ENCODE data around the gene KRTAP1-1.
"Not testable (repeated sequence)": the region's sequence is repeated elsewhere in the genome, so short reads cannot be mapped to it uniquely, and the experiment has no call there.

KRTAP1-1 gene

DNA sequence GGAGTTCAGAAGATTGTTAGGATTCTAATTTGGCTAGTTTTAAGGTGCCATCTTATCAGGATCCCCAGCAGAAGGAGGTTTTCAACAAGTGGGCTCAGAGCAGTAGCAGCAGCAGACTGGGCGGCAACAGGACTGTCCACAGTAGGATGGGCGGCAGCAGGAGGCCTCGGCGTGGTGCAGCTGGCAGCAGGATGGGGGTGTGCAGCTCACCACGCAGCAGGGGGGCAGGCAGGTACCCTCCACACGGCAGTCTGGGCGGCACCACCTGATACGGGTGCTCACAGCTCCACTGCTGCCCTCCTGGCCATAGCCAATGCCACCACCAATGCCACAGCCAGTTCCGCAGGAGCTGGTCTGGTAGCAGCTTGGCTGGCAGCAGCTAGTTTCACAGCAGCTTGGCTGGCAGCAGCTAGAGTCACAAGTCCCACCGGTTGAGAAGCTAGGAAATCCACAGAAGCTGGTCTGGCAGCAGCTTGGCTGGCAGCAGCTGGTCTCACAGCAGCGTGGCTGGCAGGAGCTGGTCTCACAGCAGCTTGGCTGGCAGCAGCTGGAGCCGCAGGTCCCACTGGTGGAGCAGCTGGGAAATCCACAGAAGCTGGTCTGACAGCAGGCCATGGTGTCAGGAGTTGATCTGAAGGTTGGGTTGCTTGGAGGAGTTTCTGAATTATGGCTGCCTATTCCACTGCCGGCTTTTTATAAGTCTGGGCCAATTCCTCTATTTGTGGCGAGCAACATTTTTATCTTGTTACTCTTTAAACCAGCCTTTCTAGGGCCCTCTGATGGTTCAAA lies at the start of gene KRTAP1-1:
Gene KRTAP1-1 (minus strand): TSS at position 668 of the 789 bp plus-strand sequence. CDS start 53 bp downstream, at position 615.
- FAIRE-seq = not testable (repeated sequence)

GRCh38 chr17:41088760-41089352 lies 47.6 kb upstream of the KRTAP1-1 start:
- FAIRE-seq = not testable (repeated sequence)

DNA sequence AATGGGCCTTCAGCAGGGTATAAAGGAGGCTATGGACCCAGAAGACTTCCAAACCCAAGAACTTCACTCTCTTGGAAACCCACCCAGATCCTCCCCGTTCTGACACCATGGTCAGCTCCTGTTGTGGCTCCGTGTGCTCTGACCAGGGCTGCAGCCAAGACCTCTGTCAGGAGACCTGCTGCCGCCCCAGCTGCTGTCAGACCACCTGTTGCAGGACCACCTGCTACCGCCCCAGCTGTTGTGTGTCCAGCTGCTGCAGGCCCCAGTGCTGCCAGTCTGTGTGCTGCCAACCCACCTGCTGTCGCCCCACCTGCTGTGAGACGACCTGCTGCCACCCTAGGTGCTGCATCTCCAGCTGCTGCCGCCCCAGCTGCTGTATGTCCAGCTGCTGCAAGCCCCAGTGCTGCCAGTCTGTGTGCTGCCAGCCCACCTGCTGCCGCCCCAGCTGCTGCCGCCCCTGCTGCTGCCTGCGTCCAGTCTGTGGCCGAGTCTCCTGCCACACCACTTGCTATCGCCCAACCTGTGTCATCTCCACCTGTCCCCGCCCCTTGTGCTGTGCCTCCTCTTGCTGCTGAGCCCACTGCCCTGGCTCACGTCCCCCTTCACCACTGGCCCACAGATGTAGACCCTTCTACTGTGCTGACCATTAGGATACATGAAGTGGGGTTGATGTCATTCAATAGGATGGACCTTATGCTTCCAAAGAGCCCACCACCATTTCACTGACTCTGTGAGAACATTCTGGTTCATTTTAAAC lies 43.0 kb upstream of the KRTAP1-1 start, which contains the start of gene KRTAP4-7:
Gene KRTAP4-7 (plus strand): TSS at position 51 of the 757 bp plus-strand sequence. CDS start 57 bp downstream, at position 108.
- FAIRE-seq = not testable (repeated sequence)

DNA sequence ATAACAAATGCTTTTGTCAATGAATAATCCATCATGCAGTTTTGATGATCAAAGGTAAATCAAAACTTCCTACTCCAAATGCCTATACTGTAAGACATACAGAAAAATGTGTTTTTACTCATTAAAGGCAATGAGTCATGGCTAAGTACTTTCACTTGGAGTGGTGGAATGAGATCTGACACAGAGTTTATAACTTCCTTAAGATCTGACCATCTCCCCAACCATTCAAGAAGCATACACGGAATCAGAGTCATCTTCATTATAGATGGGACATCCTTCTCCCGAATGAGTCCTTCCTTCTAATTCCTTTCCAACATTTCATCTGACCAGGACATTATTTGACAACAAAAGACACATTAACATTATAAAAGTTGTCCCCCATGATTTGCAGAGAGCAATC lies 42.2 kb upstream of the KRTAP1-1 start:
- FAIRE-seq = not testable (repeated sequence)

DNA sequence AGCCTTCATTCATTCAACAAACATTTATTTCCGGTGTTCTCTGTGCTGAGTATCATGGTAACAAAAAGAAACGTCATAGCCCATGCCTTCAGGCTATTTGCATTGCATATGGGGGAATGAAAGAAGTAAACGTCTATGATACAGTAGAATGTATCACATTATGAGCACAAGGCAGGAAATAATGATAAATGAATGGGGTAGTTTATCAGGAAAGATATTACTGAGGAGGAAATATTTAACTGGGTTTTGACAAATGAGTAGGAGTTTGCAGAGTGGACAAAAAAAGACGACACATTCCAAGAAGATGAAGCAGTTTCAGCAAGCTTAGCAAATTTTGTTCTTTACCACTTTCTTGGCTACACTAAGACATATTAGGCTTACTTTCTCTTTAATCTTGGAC lies 41.4 kb upstream of the KRTAP1-1 start:
- FAIRE-seq = no peak

DNA sequence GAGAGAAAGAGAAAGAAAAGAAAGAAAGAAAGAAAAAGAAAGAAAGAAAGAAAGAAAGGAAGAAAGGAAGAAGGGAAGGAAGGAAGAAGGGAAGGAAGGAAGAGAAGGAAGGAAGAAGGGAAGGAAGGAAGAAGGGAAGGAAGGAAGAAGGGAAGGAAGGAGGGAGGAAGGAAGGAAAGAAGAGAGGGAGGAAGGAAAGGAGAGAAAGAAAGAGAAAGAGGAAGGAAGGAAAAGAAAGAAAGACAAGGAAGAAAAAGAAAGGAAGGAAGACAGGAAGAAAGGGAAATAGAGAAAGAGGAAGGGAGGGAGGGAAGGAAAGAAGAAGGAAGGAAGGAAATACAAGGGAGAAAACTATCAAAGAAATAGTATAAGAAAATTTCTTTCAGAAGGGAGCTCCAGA lies 35.5 kb upstream of the KRTAP1-1 start:
- no peak for FAIRE-seq

- no peak for FAIRE-seq
Observed at GRCh38 chr17:41073676-41074075, 32.4 kb upstream of the KRTAP1-1 start.

DNA sequence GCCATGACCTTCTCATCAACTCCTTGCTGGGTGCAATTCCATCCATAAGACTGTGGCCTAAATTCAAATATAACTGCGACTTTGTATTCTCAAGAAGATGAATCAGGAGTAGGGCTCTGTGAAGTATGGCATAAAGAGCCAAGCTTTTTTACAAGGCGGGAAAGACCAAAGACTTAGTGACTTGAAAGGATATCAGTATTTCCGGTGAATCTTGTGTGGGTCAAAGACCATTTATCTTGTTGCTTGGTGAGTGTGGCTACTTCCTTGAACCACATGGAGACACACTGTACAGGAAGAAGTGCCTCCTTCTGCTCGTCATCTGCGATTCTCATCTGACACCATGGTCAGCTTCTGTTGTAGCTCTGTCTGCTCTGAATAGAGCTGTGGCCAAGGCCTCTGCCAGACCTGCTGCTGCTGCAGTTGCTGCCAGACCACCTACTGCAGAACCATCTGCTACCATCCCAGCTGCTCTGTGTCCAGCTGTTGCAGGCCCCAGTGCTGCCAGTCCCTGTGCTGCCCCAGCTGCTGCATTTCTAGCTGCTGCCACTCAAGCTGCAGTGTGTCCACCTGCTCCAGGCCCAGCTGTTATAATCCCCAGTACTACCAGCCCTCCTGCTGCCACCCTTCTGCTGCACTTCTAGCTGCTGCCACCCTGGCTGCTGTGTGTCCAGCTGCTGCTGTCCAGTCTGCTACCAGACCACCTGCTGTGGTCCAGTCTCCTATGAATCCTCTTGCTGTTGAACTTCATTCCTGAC lies 30.5 kb upstream of the KRTAP1-1 start:
- no peak for FAIRE-seq

- FAIRE-seq = no peak
Observed at GRCh38 chr17:41069031-41069430, 27.8 kb upstream of the KRTAP1-1 start.

DNA sequence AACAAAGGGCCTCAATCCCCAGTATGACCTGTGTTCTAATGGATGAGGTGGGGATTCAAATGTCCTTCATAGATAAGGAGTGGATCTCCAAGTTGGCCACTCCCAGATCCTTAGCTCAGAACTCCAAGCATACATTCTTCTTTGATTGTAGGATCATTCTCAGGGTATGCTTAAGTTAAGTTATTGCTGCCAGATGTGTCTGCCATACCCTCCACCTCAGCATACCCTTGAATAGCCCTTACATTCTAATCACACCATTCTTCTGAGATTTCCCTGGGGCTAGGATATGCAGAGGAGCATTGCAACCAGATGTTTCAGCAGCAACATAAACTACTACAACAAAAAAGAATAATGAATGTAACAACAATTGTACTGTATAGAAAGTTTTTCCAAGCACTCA lies 26.0 kb upstream of the KRTAP1-1 start:
- FAIRE-seq = no peak

- FAIRE-seq = no peak
Observed at GRCh38 chr17:41065829-41066624, 24.8 kb upstream of the KRTAP1-1 start, which contains the start of gene KRTAP2-4. TSS of gene KRTAP2-4 (minus strand) at chr17:41065879. CDS start at chr17:41065845, 34 bp downstream.

DNA sequence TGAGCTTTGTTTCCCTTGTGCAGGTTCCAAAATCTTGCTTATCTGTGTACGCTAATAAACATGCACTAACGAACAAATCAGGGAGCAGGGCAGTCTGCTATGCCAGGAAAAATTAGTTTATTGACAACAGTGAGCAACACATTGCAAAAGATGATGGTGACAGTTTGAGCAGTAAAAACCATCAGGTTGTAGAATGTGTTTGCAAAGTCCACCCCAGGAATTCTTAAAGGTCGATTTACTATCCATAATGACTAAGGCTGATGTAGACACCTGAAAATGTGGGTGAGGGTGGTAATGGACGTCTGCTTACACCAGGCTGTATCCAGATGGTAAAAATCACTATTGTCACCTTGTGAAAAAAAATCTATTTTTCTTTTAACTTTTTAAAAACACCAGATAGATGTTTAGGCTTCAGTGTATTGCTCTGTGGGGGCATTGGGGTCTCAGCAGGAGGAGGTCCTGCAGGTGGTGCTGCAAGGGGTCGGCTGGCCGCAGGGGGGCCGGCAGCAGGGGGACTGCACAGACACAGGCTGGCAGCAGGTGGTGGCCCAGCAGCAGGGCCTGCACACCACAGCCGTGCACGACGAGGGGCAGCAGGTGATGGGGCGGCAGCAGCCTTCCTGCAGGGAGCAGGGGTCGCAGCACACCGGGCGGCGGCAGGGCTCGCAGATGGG lies 23.9 kb upstream of the KRTAP1-1 start:
- not testable (repeated sequence) for FAIRE-seq

DNA sequence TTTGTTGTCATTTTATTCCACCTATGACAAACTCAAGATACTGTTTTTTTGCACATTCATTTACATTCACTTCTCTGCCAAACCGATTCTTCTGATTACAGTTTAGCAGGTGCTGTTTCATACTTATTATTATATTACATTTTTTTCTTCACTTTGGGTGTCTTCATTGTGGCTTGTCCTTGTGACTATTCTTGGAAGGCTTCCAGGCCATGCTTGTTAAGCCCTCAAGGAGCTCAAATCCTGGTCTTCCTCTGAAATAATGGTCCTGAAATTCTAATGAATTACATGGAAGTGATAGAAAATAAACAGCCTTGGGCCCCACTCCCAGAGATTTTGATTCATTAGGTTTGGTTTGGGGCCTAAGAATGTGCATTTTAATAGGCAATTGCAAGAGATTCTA lies 23.1 kb upstream of the KRTAP1-1 start:
- no peak for FAIRE-seq

DNA sequence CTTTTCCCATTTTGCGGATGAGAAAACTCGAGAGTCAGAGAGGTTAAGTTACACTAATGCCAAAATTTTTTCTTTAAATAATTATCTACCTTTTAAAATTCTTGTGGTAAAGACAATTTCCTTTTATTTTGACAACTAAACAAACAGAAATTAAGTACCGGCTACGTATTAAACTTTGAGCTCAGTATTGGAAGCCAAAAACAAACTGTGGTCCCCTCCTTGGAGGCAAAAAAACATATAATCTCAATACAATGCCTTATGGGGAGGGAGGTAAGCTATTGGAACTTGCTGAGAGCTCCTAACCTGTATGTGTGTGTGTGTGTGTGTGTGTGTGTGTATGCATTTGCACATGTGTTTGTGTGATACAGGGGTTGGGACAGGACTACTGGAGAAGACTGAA lies 22.2 kb upstream of the KRTAP1-1 start:
- no peak for FAIRE-seq

- peak; percentile 93 for FAIRE-seq
Observed at GRCh38 chr17:41061964-41062363, 20.7 kb upstream of the KRTAP1-1 start.

GRCh38 chr17:41060052-41060604 lies 18.9 kb upstream of the KRTAP1-1 start, which contains the start of gene KRTAP2-3:
TSS of gene KRTAP2-3 (minus strand) at chr17:41060114. CDS start at chr17:41060050, 64 bp downstream.
- no peak for FAIRE-seq

GRCh38 chr17:41059276-41060051 lies 18.2 kb upstream of the KRTAP1-1 start:
- FAIRE-seq = peak; percentile 57

- no peak for FAIRE-seq
Observed at GRCh38 chr17:41058741-41059140, 17.5 kb upstream of the KRTAP1-1 start.

DNA sequence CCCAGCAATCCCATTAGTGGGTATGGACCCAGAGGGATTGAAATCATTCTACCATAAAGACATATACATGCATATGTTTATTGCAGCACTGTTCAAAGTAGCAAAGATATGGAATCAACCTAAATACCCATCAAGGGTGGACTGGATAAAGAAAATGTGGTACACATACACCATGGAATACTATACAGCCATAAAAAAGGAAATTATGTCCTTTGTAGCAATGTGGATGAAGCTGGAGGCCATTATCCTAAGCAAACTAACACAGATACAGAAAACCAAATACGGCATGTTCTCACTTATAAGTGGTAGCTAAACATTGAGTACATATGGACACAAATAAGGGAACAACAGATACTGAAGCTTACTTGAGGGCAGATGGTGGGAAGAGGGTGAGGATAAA lies 16.3 kb upstream of the KRTAP1-1 start:
- FAIRE-seq = no peak

DNA sequence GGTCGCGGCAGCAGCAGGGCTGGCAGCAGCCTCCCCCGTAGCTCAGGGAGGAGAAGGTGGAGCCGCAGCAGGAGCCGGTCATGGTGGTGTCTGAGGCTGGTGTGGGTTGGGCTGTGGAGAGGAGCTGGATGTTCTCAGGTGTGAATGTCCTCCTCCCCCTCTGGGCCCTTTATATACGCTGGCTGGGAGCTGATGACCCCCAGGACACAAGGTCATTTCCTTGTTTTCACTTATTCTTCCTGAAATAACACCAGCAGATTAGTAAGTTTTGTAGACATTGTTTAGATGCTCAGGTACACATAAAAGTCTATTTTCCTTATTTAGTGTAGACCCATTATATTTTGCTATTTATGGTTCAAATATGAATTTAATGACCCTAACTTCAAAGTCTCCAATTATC lies 13.9 kb upstream of the KRTAP1-1 start, which contains the start of gene KRTAP2-2:
Gene KRTAP2-2 (minus strand): TSS at position 101 of the 400 bp plus-strand sequence. CDS start 19 bp downstream, at position 82.
- FAIRE-seq = not testable (repeated sequence)
